HEK293 (cell line): ENCODE measurements around the gene NOB1.

Experiments used
- ATF2 ChIP-seq: fragments of 450-650 bp; formaldehyde crosslinking; IDR thresholded peaks from 2 replicates; pipeline ENCODE4 v1.5.1; 2016; ENCODE audit warnings: missing biosample characterization, missing genetic modification characterization, low read depth
- BCL11A ChIP-seq: fragments of 450-650 bp; formaldehyde crosslinking; IDR thresholded peaks from 2 replicates; pipeline ENCODE4 v1.5.1; 2016; ENCODE audit warnings: low read depth, missing biosample characterization, missing genetic modification characterization
- INSM2 ChIP-seq: fragments of 450-650 bp; formaldehyde crosslinking; IDR thresholded peaks from 2 replicates; pipeline ENCODE4 v1.5.1; 2016; ENCODE audit warnings: missing biosample characterization, missing genetic modification characterization
- KLF16 ChIP-seq: fragments of 450-650 bp; formaldehyde crosslinking; IDR thresholded peaks from 2 replicates; pipeline ENCODE4 v1.5.1; 2017; ENCODE audit warnings: missing biosample characterization, missing genetic modification characterization
- RBAK ChIP-seq: fragments of 450-650 bp; formaldehyde crosslinking; IDR thresholded peaks from 2 replicates; pipeline ENCODE4 v1.5.1; 2016; ENCODE audit warnings: missing biosample characterization, missing genetic modification characterization
- SP3 ChIP-seq: fragments of 450-650 bp; formaldehyde crosslinking; IDR thresholded peaks from 2 replicates; pipeline ENCODE4 v1.5.1; 2016; ENCODE audit warnings: missing biosample characterization, missing genetic modification characterization
- WT1 ChIP-seq: fragments of 450-650 bp; formaldehyde crosslinking; IDR thresholded peaks from 2 replicates; pipeline ENCODE4 v1.5.1; 2016; ENCODE audit warnings: missing biosample characterization, missing genetic modification characterization
- ZBTB10 ChIP-seq: fragments of 450-650 bp; formaldehyde crosslinking; IDR thresholded peaks from 2 replicates; pipeline ENCODE4 v1.5.1; 2016; ENCODE audit warnings: missing biosample characterization, missing genetic modification characterization
- ZFP41 ChIP-seq: fragments of 450-650 bp; formaldehyde crosslinking; IDR thresholded peaks from 2 replicates; pipeline ENCODE4 v1.5.1; 2016; ENCODE audit warnings: missing biosample characterization, missing genetic modification characterization, borderline replicate concordance
- ZNF112 ChIP-seq: fragments of 450-650 bp; formaldehyde crosslinking; IDR thresholded peaks from 2 replicates; pipeline ENCODE4 v1.5.0; 2017; ENCODE audit warnings: missing biosample characterization, missing genetic modification characterization
- ZNF121 ChIP-seq: fragments of 450-650 bp; formaldehyde crosslinking; IDR thresholded peaks from 2 replicates; pipeline ENCODE4 v1.5.1; 2016; ENCODE audit warnings: missing biosample characterization, missing genetic modification characterization
- ZNF148 ChIP-seq: fragments of 450-650 bp; formaldehyde crosslinking; IDR thresholded peaks from 2 replicates; pipeline ENCODE4 v1.5.0; 2017; ENCODE audit warnings: missing biosample characterization, missing genetic modification characterization, borderline replicate concordance
- ZNF16 ChIP-seq: fragments of 450-650 bp; formaldehyde crosslinking; IDR thresholded peaks from 2 replicates; pipeline ENCODE4 v1.5.1; 2016; ENCODE audit warnings: low read depth, missing biosample characterization, missing genetic modification characterization
- ZNF169 ChIP-seq: fragments of 450-650 bp; formaldehyde crosslinking; IDR thresholded peaks from 2 replicates; pipeline ENCODE4 v1.5.1; 2016; ENCODE audit warnings: missing biosample characterization, missing genetic modification characterization
- ZNF214 ChIP-seq: fragments of 450-650 bp; formaldehyde crosslinking; IDR thresholded peaks from 2 replicates; pipeline ENCODE4 v1.5.1; 2017; ENCODE audit warnings: missing biosample characterization, mild to moderate bottlenecking, missing genetic modification characterization, borderline replicate concordance
- ZNF223 ChIP-seq: fragments of 450-650 bp; formaldehyde crosslinking; IDR thresholded peaks from 2 replicates; pipeline ENCODE4 v1.5.1; 2016; ENCODE audit warnings: missing biosample characterization, missing genetic modification characterization
- ZNF24 ChIP-seq: fragments of 450-650 bp; formaldehyde crosslinking; IDR thresholded peaks from 2 replicates; pipeline ENCODE4 v1.5.1; 2016; ENCODE audit warnings: missing biosample characterization, missing genetic modification characterization
- ZNF274 ChIP-seq, 2 experiments: fragments of 200-500 bp in 1 of 2; fragments of 450-650 bp in 1 of 2; sonication (Bioruptor generic) in 1 of 2; formaldehyde crosslinking in 1 of 2; IDR thresholded peaks; 2 replicates each; pipeline versions ENCODE4 v1.5.1 to v1.6.1; 2014 to 2016; ENCODE audit warnings: borderline replicate concordance in 1 of 2, inconsistent platforms in 1 of 2, low read length in 1 of 2, missing biosample characterization in 1 of 2, missing genetic modification characterization in 1 of 2
- ZNF391 ChIP-seq: fragments of 450-650 bp; formaldehyde crosslinking; IDR thresholded peaks from 2 replicates; pipeline ENCODE4 v1.5.1; 2016; ENCODE audit warnings: low read depth, missing biosample characterization, missing genetic modification characterization, borderline replicate concordance
- ZNF426 ChIP-seq: fragments of 450-650 bp; formaldehyde crosslinking; IDR thresholded peaks from 2 replicates; pipeline ENCODE4 v1.5.1; 2017; ENCODE audit warnings: missing biosample characterization, missing genetic modification characterization, mild to moderate bottlenecking, inconsistent platforms, moderate library complexity
- ZNF571 ChIP-seq: fragments of 450-650 bp; formaldehyde crosslinking; IDR thresholded peaks from 2 replicates; pipeline ENCODE4 v1.5.0; 2017; ENCODE audit warnings: missing biosample characterization, missing genetic modification characterization
- ZNF610 ChIP-seq: fragments of 450-650 bp; formaldehyde crosslinking; IDR thresholded peaks from 2 replicates; pipeline ENCODE4 v1.5.1; 2016; ENCODE audit warnings: missing biosample characterization, missing genetic modification characterization, borderline replicate concordance
- ZNF704 ChIP-seq: fragments of 450-650 bp; formaldehyde crosslinking; IDR thresholded peaks from 2 replicates; pipeline ENCODE4 v1.5.1; 2016; ENCODE audit warnings: missing biosample characterization, missing genetic modification characterization
- ZNF76 ChIP-seq: fragments of 450-650 bp; formaldehyde crosslinking; IDR thresholded peaks from 2 replicates; pipeline ENCODE4; 2016; ENCODE audit warnings: low read depth, missing biosample characterization, missing genetic modification characterization, borderline replicate concordance
- ZSCAN16 ChIP-seq: fragments of 450-650 bp; formaldehyde crosslinking; IDR thresholded peaks from 2 replicates; pipeline ENCODE4 v1.5.1; 2016; ENCODE audit warnings: missing biosample characterization, missing genetic modification characterization
- ZSCAN18 ChIP-seq: fragments of 450-650 bp; formaldehyde crosslinking; IDR thresholded peaks from 2 replicates; pipeline ENCODE4 v1.5.1; 2016; ENCODE audit warnings: missing biosample characterization, missing genetic modification characterization

NOB1 gene

GRCh38 chr16:69761983-69762813 lies 7.5 kb upstream of the NOB1 start, which contains the start of gene WWP2 (continued):
- TF ChIP-seq ZNF121 (0 out of 2 replicates have a peak, but pooled peaks have one; percentile 16), RBAK (tag by site-specific recombination) (no peak), ZNF169 (tag by site-specific recombination) (no peak), ZNF214 (tag by site-specific recombination) (no peak), ZNF426 (tag by site-specific recombination) (no peak), ZNF391 (tag by site-specific recombination) (no peak), INSM2 (tag by site-specific recombination) (no peak), ZNF16 (no peak), ZFP41 (no peak), ZNF24 (tag by site-specific recombination) (no peak), ZNF610 (tag by site-specific recombination) (no peak), ZNF148 (no peak), WT1 (tag by site-specific recombination) (no peak), ZSCAN16 (no peak), ZNF274 (IDR thresholded peaks at IDR 0.05; ENCODE audit: low read length) (no peak), ZNF274 (tag by site-specific recombination; IDR thresholded peaks at IDR 0.05; ENCODE audit: borderline replicate concordance) (no peak), ZNF112 (tag by site-specific recombination) (no peak), ZSCAN18 (no peak), ZNF223 (tag by site-specific recombination) (peak; percentile 99), ZNF704 (no peak), ZNF76 (tag by site-specific recombination) (no peak), BCL11A (tag by site-specific recombination) (no peak; the same call in 1 of the 2 replicates), KLF16 (tag by site-specific recombination) (peak; percentile 76; the same call in 1 of the 2 replicates), ZBTB10 (tag by site-specific recombination) (peak; percentile 51; the same call in 1 of the 2 replicates), ATF2 (tag by site-specific recombination) (no peak), SP3 (tag by site-specific recombination) (peak; percentile 54), ZNF571 (tag by site-specific recombination) (no peak)
